Neural cell (in vitro differentiated cells): ENCODE data around the gene SNX6.
"Not testable (repeated sequence)": the region's sequence is repeated elsewhere in the genome, so short reads cannot be mapped to it uniquely, and the experiment has no call there.

Source experiments
- EP300 ChIP-seq: fragments of 450-650 bp; conservative IDR thresholded peaks from 2 replicates; pipeline ENCODE4 v1.6.1; 2014; ENCODE audit warnings: antibody characterized with exemption, mild to moderate bottlenecking, moderate library complexity; ENCODE audit not compliant: poor library complexity, severe bottlenecking
- EZH2 ChIP-seq: fragments of 200-600, 300-800 bp; shearing (Covaris generic), sonication (generic); IDR thresholded peaks from 2 replicates; pipeline ENCODE4 v1.6.1; 2014; ENCODE audit warnings: antibody characterized with exemption, low read length, borderline replicate concordance, mild to moderate bottlenecking; ENCODE audit not compliant: insufficient read depth, poor library complexity, severe bottlenecking
- POLR2AphosphoS5 ChIP-seq: IDR thresholded peaks from 2 replicates; pipeline ENCODE4 v1.6.1; 2012
- RAD21 ChIP-seq: fragments of 450-650 bp; conservative IDR thresholded peaks from 2 replicates; pipeline ENCODE4 v1.6.1; 2014; ENCODE audit warnings: antibody characterized with exemption, mild to moderate bottlenecking, moderate library complexity
- REST ChIP-seq: IDR thresholded peaks from 2 replicates; pipeline ENCODE4 v1.6.1; 2012; ENCODE audit warnings: borderline replicate concordance
- SMC3 ChIP-seq: fragments of 450-650 bp; conservative IDR thresholded peaks from 2 replicates; pipeline ENCODE4 v1.6.1; 2014; ENCODE audit warnings: antibody characterized with exemption, mild to moderate bottlenecking, moderate library complexity; ENCODE audit not compliant: poor library complexity
- TF ChIP-seq, protein P1 (sequence below): fragments of 450-650 bp; IDR thresholded peaks from 2 replicates; pipeline ENCODE4 v1.5.1; 2014; ENCODE audit warnings: antibody characterized with exemption, mild to moderate bottlenecking, moderate library complexity; ENCODE audit not compliant: poor library complexity, severe bottlenecking

DNA sequence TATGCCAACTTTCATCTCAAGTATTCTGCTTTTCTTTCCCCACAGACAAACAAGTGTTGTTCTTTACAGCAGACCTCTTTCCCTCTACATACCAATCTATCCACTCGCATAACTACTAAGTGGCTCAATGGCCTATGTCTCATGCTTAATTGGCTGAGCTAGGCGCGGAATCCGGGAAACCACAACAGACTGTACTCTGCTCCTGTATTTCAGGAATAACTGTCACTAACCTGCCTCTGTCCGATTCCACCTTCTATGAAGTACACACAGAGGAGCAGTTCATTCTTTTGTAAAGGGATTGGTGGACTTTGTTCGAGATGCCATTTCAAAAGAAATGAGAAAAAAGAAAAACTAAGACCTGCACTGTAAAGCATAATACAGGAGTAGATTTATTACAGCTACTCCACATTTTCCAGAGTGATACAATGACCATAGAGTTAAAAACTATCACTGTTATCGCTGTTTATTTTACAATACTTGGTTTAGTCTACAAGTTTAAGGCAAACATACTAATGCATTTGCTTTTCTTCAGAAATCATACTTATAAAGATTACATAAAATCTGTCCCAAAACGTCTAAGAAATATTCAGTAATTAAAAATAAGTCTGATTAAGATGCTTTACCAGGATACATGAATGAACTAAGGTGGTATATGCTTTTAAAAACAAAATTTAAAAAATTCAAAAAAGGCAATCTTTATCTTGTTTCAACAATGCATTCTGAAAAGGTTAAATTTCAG, 67.7 kb downstream of the SNX6 start:
- not testable (repeated sequence) for TF ChIP-seq RAD21, SMC3, POLR2AphosphoS5, EZH2, EP300, REST
- TF ChIP-seq, protein P1, sequence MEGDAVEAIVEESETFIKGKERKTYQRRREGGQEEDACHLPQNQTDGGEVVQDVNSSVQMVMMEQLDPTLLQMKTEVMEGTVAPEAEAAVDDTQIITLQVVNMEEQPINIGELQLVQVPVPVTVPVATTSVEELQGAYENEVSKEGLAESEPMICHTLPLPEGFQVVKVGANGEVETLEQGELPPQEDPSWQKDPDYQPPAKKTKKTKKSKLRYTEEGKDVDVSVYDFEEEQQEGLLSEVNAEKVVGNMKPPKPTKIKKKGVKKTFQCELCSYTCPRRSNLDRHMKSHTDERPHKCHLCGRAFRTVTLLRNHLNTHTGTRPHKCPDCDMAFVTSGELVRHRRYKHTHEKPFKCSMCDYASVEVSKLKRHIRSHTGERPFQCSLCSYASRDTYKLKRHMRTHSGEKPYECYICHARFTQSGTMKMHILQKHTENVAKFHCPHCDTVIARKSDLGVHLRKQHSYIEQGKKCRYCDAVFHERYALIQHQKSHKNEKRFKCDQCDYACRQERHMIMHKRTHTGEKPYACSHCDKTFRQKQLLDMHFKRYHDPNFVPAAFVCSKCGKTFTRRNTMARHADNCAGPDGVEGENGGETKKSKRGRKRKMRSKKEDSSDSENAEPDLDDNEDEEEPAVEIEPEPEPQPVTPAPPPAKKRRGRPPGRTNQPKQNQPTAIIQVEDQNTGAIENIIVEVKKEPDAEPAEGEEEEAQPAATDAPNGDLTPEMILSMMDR, result not testable (repeated sequence)
